GM19468 (cell line): ENCODE measurements around the gene CUL5.
"Not testable (repeated sequence)": the region's sequence is repeated elsewhere in the genome, so short reads cannot be mapped to it uniquely, and the experiment has no call there.

ENCODE experiments used
- ATAC-seq: cut with Tn5 transposase; IDR thresholded peaks from one replicate; pipeline ENCODE4 v1.9.1; 2021; ENCODE audit warnings: mild to moderate bottlenecking, moderate library complexity, moderate number of reproducible peaks; ENCODE audit not compliant: unreplicated experiment; ENCODE audit errors: extremely low read depth

Gene CUL5

DNA sequence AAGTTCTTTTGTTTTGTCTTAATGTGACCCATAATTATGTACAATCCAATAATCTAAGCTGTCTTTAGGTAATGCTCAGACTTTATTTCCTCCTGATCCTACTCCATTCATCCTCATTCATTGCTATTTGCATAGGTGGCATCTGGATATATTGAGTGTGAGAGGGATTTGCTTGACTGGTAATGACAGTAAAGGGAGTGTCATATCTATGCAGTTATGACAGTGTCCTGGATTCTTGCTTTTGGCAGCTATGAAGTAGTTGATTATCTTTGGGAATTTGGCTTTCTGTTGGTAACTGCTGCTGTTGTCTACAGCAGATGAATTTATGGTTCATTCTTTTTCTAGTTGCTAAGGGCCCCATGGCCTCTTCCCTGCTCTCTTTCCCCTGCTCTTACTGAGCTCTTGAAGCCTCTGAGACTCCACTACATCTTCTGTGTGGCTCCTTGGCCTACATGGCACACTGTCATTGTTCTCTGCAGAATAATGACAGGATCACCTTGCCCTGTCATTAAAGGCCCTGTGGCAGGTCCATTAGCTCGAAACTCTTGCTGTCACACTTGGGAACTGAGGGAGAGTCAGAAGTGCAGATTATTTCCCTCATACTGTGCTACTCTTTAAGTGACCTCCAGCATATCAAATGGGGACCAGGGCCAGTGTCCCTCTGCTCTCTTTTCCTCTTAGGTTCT lies 92.5 kb downstream of the CUL5 start:
- no peak for ATAC-seq

DNA sequence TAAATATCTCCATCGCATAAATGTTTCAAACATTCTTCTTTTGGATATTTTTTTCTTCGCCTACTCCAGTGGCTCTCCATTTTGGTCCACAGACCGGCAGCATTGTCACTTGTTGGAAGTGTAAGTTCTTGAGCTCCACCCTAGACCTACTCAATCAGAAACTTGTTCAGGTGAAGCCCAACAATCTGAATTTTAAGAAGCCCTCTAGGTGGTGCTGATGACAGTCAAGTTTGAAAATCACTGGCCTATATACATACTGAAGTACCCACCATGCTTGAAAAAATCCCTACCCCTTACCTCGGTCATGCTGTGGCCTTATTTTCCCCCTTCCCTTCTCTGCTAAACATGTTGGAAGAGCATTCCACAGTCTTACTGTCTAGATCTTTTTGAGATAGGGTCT lies 102.4 kb downstream of the CUL5 start:
- no peak for ATAC-seq

DNA sequence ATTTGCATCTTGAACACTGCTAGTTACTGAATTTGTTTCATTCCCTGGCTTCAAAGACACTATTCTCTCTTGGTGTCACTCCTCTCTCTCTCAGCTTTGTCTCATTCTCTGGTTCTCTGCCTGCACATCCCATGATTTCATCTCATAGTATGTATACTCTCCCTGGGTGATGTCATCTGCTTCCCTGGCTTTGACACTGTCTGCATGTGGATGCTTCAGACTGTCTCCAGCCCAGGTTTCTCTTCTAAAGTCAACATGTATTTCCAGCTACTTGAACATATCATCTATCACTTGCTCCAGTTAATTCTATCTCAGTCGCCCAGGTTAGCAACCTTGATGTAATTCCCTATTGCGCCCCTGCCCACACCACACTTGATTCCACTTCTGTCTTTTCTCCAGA lies 103.4 kb downstream of the CUL5 start:
- no peak for ATAC-seq

DNA sequence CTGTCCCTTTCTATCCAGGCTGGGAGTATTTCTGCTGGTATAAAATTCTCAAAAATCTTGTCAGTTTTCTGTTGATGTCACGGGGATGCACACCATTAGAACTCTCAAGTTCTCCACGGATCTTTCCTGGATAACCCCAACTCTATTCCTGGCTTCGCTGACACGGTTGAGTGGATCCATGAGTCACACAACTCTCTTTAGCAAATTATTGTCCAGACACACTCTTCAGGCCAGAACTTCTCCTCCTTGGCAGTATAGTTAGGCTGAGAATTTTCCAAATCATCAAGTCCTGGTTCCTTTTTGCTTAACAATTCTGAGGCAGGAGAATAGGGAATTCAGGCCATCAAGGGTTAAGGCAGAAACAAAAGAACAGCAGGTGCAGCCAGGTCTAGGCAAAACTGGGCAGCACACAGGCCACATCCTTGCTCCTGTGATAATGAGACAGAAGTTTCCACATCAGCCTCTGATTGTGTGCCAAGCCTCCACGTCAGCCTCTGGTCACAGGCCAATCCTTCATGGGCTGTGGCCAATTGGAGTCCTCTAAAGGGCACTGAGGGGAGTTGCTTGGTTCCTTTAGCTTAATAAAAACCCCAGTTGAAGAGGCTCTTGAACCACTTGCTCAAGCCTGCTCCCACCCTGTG lies 106.9 kb downstream of the CUL5 start:
- ATAC-seq, result no peak

DNA sequence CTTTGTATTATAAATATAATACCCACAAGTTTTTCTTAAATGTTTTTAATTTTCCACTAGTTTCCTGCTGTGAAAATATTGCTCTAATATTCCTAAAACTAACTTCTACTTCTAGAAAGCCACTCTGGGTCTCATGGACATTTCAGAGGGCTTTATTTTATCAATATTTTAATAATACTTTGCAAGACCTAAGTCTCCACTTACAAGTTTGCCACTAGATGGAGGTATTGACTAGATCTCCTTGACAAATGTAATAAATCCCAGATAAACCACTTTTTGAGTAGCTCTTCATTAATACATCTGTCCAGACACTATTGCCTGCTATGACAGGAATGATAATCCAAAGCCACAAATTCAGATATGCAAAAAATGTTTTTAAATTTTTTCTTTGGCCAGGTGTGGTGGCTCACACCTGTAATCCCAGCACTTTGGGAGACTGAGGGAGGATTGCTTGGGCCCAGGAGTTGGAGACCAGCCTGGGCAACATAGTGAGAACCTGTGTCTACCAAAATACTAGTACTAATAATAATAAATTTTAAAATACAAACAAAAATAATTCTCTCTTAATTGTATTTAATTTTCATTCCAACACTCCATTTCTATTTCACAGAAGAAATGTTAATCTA lies 109.2 kb downstream of the CUL5 start:
- no peak for ATAC-seq

DNA sequence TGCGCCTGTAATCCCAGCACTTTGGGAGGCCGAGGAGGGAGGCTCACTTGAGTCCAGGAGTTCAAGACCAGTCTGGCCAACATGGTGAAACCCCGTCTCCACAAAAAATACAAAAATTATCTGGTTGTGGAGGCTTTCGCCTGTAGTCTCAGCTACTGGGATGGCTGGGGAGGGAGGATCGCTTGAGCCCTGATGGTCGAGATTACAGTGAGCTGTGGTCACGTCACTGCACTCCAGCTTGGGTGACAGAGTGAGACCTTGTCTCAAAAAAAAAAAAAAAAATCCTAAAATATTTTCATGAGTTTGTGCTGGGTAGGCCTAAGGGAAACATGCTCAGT lies 112.2 kb downstream of the CUL5 start:
- ATAC-seq, result not testable (repeated sequence)

DNA sequence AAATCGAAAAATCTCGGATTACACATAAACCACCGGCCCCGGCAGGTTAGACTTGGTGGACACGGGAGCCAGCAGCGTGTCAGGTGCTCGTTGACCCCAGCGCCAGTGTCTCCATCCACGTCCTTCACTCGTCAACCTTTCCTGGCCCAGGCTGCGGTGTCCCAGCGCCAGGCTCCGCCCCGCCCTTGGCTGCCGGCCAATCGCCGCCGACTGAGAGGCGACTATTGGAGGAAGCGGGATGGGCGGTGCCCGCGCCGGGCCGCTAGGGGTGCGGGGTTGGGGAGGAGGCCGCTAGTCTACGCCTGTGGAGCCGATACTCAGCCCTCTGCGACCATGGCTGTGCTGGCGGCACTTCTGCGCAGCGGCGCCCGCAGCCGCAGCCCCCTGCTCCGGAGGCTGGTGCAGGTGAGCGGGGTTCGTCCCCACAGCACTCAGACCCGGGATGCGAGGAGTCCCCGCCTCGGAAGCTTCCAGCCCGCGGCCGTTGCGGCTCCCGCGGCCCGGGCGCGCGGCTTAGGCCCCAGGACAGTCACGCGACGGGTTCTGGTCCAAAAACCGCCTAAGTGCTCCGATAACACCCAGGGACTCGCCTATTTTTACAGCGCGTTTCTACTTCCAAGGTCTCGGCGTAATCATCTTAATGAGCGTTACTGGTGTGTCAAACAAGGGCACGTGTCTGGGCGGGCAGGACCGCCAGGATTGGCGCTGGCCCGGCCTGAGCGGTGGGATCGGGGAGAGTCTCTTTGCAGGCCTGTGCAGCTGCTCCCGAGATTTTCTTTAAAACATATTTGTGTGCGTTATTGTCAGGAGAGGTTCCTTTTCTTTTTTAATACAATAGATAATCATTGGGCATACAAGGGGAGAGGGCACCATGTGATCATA lies 112.8 kb downstream of the CUL5 start, which contains the start of gene ACAT1:
Gene ACAT1 (plus strand): TSS at position 294 of the 882 bp plus-strand sequence. CDS start 40 bp downstream, at position 334.
- ATAC-seq, result peak; percentile 98

DNA sequence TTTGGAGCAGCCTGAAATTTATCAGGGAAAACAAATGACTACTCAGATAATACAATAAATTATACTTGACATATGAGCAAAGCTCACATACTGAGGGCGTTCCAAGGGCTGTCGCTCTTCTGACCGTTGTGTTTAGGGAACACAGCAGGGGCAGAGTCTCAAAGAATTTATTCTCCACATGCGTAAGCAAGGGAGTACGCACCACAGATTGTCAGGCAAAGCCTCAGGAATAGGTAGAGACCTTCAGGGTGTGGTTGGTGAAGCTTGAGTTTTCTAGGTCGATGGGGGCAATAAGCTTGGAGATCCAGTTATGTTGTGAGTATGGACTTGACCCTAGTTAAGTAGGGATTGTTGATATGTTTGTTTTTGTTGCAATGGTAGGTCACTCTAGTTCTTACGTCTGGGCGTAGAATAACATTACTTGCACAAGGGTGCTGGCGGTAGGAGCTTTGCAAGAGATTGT lies 113.5 kb downstream of the CUL5 start:
- no peak for ATAC-seq

DNA sequence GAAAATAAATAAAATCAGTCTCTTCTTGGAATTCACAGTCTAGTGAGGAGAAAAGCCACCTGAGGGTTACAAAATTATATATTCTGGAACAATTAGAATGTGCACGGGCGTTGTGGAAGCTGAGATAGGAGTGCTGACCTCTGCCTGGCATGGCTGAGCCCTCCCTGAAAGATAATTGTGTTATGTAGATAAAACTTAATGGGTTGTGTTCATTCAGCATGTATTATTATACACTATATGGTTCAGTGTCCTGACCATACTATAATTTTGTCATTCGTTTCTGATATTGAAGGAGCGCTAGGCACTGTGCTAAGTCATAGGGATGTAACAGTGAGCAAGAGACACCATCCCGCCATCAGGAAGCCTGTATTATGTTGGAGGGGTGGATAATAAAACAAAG lies 116.4 kb downstream of the CUL5 start:
- no peak for ATAC-seq

DNA sequence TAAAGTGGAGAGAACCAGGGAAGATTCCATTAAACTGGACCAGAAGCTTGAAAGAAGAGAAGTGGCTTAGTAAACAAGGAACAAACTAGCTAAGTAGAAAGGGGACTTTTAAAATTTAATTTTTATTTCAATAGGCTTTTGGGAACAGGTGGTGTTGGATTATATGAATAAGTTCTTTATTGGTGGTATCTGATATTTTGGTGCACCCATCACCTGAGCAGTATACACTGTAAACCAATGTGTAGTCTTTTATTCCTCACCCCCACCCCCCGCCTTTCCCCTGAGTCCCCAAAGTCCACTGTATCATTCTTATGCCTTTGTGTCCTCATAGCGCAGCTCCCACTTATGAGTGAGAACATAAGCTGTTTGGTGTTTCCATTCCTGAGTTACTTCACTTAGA lies 120.1 kb downstream of the CUL5 start:
- no peak for ATAC-seq

DNA sequence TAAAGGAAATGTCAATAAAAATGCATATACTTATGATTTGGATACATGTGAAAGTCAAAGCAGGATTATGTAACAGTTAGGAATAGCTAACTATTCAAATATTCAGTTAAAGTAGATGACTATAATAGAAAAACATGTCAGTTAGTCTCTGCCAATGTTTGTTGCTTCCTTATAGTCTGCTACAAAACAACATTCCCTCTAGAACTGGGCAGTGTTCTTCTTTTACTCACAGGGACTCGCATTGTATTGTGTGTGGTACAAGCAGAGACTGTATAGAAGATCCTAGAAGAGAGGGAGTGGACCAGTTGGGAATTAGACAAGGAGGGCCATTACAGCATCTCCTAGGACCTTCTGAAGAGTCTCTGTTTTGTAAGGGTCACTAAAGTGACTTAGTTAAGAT lies 123.3 kb downstream of the CUL5 start:
- no peak for ATAC-seq

DNA sequence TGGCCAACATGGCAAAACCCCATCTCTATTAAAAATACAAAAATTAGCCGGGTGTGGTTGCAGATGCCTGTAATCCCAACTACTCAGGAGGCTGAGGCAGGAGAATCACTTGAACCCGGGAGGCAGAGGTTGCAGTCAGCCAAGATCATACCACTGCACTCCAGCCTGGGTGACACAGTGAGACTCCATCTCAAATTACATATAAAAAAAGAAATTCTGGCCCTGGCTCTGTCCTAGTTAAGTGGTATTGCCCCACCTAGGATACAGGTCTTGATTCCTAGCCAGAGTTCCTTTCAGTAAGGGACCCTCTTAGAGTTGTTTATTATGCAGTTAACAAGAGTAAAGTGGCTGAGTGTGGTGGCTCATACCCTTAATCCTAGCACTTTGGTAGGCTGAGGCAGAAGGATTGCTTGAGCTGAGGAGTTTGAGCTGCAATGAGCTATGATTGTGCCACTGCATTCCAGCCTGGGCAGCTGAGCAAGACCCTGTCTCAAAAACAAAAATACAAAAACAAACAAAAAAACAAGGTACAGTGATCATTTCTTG lies 124.4 kb downstream of the CUL5 start:
- ATAC-seq, result not testable (repeated sequence)

DNA sequence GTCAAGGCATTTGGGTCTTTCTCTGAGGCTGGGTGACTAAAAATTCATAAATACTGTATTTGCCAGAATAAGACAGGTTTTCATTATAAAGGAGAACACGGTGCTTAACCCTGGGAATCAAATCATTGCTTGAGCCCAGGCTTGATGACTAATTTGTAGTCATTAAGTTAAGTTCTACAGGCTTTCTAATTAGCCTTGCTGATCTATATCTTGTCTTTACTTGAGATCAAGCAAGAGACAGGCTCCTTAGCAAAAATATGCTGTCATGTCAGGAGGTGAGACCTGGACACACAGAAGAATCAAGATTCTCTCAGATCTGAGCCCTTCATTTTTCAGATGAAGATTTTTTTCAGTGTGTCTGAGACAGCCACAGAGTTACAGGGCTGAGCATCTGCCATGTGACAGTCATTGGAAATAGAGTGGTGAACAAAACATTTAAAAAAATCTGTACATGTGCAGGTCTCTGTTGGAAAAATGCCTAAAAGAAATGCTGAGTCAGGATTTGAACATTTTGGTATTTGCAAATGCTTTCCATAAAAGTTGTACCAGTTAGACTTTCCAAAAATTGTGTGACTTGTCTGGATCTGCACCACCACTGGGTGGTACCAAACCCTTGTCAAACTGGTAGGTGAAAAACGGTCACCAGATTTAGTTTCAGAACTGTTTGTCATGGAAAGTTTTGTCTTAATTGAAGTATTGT lies 127.3 kb downstream of the CUL5 start:
- ATAC-seq, result no peak

DNA sequence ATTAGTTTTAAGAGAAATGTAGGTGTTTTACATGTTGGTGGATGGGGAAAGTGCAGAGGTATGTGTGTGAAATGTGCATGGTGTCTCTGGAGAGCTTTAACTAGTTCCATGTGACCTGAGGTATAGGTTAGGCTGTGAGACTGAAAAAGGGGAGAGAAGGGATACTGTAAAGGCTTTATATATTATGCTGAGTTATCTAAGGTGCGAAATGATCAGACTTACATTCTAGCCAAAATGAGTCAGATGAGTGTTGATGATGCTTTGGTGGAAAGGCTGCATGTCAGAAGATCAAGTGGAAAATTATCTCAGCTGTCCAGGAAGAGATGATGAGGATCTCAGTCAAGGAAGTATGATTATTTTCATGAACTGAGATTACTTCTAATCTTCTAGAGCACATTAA lies 128.5 kb downstream of the CUL5 start:
- ATAC-seq, result no peak

DNA sequence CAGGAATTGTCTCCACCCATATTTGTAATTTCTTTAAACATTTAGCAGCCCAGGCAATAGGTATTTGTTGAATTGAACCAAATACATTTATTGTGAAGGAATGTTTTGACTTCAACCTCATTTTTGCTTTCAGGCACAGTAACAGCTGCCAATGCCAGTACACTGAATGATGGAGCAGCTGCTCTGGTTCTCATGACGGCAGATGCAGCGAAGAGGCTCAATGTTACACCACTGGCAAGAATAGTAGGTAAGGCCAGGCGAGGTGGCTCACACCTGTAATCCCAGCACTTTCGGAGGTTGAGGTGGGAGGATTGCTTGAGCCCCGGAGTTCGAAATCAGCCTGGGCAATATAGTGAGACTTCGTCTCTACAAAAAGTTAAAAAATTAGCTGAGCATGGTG lies 133.6 kb downstream of the CUL5 start:
- no peak for ATAC-seq

DNA sequence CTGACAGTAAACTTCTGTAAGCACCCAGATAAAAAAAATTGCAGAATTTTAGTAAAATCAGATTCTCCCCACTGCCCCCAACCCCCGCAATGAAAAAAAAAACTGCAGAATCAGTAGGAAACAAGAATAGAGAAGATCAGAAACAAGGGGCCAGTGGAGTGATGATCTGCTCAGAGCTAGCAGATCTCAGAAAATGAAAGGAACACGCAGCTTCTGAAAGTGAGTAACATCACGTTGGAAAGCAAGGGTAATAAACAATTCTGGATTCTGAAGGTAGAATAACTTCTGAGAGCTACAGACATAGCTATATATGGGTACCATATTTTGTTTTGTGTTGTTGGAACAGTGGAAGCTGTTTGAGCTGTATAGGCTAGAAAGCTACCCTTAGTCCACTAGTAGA lies 135.9 kb downstream of the CUL5 start:
- no peak for ATAC-seq

DNA sequence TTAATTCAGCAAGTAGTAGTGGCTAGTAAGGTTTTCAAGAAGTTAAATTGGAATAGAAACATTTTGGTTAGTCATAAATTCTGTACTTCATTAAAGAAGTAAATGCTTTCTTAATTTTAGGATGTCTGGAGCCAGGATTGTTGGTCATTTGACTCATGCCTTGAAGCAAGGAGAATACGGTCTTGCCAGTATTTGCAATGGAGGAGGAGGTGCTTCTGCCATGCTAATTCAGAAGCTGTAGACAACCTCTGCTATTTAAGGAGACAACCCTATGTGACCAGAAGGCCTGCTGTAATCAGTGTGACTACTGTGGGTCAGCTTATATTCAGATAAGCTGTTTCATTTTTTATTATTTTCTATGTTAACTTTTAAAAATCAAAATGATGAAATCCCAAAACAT lies 138.5 kb downstream of the CUL5 start:
- ATAC-seq, result no peak

DNA sequence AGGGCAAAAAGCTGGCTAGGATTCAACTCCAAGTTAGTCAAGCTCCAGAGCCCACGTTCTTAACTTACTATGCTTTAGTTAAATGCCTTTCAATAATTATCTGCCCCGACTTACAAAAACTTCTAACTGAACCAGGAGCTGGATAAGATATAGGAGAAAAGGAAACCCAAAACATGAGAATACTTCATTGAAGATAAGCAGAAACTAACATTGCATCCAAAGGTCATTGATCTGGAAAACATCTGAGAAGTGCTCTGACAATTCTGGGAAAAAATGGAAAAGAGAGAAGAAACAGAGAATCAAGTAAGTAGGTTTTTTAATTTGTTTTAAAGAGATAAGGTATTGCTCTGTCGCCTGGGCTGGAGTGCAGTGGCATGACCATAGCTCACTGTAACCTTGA lies 139.9 kb downstream of the CUL5 start:
- no peak for ATAC-seq

DNA sequence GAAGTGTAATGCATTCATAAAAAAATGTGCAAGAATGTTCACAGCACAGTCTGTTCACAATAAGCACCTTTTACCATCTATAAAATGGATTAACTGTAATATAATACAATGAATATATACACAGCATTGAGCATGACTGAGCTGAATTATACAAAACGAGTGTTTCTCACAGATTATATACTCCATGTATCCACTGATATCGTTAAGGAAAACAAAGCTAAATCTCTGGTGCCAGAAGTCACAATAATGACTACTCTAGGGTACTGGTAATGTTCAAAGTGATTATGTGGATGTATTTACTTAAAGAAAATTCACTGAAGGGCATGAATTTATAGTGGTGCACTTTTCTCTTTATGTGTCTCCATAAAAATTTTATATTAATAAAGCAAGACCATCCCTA lies 145.9 kb downstream of the CUL5 start:
- ATAC-seq, result no peak
